NCI-H82 treated with DMSO at 0.1 percent for 48 hours (cell line): ENCODE results near the gene CTNND2.

ENCODE experiments used
- DNase-seq: peaks from one replicate; lab custom pipeline; 2025; ENCODE audit not compliant: unreplicated experiment; lab: John Stamatoyannopoulos, UW

Gene CTNND2

DNA sequence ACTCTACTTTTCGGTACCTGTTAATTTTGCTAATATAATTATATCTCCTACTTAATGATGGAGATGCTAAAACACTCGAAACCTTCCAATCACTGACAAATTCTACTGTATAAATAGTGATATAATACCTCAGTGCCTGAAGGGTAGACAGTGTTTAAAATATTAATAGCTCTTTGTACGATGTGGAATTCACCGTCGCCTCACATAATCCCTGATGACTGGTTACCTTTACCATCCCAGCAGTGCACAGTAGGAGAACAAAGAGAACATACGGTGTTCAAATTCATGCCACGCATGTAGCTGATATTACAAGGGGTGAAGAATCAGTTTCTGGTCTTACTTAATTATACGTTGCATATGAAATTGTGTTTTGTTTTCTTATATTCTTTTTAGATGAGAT lies 506.7 kb downstream of the CTNND2 start:
- DNase-seq = no peak

DNA sequence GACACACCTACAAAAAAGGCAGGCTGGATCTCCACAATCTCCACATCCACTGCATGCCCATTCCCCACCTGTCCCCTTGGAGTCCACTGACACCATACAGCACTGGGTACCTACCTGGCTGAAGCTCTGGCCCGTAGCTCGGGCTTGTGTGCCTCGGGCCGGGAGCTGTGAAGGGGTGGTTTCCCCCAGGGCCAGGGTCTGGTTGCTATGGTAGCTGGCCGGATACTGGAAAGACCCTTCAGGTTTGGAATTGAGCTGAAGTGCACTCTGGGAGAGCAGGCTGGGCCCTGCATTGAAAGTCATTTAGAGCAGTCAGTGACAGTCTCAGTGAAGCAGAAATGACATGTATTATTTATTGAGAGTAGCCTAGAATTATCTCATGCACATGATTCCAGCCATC lies 507.3 kb downstream of the CTNND2 start:
- no peak for DNase-seq

DNA sequence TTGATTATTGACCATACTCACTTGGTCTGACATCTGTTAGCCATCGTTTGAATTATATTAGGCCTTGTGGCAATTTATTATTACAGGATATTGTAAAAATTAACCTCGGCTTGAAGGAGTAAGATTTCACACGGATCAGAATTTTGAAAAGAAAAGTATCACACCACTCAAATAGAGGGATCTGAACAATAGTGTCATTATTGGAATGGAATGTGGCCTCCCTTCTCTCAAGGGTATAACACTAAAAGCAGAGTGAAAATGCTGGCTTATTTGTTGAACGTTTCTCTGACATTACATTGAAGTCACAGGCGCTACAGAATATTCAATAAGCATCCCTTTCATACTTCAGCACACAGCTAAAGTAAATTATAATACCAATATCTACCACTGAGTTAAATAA lies 509.3 kb downstream of the CTNND2 start:
- DNase-seq = no peak

DNA sequence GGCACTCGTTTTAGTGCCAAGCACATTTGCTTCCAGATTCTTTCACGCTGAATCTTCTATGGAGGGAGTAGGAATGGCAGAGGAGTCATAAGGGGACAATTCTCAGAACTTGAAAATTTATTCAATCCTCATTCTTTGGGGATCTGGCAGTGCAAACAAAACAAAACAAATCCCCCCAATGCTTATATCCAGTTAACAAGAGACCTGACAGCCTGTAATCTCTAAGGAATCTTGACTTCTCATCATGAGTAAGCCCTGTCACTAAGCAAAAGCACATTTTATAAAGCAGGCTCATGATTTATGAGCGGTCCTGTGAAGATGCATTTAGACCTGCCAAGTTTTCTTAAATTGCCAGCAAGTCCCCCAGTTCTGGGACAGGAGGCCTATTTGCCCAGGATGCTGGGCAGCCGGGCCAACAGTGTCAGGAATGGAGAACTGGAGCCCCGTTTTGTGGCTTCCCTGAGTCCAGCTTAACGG lies 513.9 kb downstream of the CTNND2 start:
- DNase-seq = no peak

DNA sequence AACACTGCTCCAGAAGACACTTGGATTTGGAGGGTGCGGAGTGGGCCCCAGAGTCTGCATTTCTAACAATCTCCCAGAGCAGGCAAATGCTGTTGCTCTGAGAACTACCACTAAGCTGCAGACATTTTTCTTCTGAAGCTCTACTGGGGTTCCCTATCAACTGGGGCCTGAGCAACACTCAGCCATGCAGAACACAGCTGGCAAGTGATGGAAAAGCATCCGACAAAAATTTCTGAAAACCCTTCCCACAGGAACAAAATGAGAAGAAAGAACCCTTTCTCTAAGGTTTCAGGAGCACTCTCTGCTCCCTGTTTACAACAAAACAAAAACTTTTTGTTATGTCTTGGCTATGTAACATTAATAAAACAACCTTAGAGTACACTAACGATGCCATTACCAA lies 516.9 kb downstream of the CTNND2 start:
- DNase-seq = no peak

DNA sequence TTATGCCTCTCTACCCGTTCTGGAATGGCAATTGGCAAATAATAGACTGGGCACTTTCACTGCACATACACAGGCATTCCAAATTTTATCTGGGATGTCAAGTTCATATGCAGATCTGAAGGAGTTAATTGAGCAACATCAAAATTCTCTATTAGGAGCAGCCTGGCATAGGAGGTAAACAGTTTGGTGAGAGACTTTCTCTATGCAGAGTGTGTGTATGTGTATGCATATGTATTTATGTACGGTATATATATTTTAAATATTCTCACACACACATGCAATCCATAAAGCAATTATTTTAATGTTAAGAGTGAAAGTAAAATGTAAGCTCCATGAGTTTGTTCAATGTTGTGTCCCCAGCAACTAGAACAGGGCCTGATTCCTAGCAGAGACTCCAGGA lies 517.8 kb downstream of the CTNND2 start:
- no peak for DNase-seq

DNA sequence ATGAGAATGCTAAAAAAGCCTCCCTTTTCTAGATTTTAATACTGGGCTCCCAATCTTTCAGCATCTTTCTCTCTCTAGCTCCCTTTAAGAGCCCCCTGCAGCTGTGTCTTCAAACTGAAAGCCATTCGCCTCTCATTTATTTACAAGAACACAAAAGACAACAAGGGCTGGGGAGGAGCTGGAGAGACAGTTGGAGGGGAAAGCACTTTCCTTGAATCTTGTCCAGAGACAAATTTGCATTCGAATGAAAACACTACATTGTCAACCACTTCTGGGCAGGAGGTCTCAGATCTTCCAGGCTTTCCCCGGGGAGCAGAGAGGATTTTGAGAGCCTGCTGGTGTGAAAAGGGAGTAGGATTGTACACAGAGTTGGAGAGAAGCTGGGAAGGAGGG lies 518.3 kb downstream of the CTNND2 start:
- DNase-seq = no peak

DNA sequence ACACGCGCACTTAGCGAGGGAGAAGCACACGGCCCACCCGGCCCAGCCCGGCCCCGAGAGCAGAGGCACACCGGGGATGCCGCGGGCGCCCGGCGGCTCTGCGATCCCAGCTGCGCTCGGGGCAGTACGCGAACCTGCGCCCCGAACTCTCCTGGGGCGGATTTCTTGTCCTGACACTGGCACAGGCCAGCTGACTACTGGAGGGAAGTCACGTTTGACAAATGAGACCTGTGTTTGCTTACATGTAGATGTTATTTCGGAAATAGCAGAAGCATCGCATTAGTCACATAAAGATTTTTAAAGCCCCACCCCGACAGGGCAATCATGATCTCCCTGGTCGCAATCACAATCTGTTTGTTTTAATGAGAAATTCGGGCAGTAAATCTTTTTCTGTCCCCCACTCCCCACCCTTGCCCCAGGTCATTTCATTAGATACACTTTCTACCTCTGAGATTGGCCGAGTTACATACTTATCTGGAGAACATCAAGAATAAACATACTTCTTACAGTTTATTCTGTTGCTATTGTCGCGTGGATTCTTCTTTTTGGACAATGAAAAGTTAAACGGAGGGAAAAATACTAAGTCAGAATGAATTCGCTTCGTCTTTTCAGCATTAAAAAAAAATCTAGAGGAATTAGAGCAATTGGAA lies 518.9 kb downstream of the CTNND2 start:
- DNase-seq = no peak

DNA sequence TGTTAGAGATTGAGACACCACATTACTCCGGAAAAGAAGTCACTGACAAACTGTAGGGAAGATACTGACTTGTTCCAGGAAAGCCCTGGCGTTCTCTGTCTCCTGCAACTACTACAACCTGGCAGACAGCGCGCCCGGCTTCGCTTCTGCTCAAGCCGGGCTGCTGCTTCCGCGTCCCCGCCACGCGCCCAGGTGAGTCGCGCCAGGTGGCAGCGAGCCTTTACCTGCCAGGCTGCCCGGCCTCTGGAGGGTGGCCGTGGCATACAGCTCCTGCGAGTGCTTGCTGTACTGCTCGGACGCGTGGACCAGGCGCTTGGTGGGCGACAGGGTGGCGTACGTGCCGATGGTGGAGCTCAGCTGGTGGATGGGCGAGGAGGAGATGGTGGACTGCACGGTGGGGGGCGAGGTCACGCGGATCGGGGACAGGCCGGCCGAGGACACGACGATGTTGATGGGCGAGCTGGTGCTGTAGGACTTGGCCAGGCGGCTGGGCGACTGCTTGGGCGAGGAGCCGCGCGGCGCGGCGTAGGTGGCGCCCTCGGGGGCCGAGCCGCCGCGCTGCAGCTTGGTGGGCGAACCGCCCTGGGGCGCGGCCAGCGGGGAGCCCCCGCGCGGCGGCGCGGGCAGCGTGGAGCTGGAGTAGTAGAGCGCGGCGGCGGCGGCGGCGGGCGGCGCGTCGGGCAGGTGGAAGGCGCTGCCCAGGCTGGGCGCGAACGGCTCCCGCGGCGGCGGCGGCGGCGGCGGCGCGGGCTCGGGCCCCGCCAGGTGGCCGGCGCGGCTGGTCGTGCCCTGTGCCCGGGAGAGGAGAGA lies 519.6 kb downstream of the CTNND2 start:
- DNase-seq = no peak

DNA sequence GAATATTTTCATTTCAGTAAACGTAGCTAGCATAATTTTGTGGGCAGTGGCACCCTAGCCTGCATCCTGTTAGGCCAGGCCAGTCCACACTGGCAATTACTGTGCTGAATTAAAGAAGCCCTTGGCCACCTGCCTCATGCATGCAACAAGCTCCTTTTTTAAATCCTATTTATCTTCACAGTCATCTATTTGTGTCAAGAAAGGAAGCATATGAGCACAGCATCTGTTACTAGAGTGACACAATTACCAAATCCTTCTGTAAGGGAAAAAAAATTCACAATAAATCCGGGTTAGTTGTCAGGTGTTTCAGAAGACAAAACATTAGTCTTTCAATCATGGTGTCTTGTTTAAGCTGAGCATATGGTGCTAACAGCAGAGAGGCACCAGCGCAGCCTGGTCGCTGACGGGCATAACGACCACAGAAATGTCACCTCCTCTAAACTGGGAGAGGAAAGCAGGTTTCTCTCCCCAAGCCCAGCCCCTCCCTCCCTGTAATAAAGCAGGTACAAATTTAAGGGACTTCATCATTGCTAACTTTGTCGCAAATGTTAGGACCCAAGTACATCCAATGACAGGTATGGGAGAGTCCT lies 520.6 kb downstream of the CTNND2 start:
- peak; percentile 79 for DNase-seq

DNA sequence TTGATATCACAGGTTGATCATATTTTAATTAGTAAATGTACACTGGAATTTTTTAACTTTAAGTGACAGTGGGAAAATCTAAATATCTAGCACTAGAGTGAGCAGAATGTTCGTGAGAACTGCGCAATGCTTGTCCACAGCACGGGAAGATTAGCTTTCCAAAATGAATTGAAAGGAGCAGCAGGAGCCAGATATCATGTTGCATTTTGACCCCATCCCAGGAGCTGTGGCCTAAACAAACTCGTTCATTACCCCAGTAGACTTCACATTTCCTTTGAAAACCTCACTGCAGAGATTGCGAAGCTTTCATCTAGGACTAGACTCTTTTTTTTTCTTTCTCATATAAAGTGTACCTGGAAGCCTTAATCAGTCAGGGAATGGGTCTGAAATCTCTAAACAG lies 525.8 kb downstream of the CTNND2 start:
- no peak for DNase-seq

DNA sequence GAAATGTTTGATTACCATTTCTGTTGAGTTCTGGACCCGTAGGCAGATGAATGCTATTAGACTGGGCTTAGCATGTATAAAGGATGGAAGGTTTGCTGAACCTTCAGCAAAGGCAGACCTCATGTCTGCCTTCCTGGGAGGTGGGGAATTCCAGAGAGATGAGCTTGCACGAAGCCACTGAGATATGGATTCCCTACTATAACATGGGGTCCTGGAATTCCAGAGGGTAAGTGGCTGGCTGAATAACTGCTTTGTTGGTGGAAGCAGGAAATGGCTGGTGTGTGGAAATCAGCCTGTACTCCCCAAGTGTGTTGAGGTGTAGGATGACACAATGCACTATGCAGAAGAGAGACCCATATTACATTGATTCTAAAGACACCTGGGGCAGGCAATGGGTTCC lies 526.4 kb downstream of the CTNND2 start:
- DNase-seq = no peak

DNA sequence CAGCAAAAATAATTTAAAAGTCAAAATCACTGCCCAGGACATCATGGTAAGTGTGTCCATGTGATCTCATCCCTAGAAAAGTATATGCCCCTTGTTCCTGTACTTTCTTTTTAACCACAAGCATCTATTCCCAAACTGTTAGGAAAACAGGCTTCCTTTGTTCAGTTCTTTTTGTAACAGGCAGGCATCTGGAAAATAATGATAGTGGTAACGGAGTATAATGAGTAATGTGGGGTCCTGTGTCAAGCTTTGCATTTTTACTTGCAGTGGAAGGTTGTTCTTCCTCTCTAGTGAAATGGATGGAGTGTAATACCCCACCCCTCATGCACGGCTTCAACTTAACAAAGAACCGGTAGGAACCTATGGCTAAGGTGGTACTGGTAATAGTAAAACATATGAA lies 532.1 kb downstream of the CTNND2 start:
- DNase-seq = no peak

DNA sequence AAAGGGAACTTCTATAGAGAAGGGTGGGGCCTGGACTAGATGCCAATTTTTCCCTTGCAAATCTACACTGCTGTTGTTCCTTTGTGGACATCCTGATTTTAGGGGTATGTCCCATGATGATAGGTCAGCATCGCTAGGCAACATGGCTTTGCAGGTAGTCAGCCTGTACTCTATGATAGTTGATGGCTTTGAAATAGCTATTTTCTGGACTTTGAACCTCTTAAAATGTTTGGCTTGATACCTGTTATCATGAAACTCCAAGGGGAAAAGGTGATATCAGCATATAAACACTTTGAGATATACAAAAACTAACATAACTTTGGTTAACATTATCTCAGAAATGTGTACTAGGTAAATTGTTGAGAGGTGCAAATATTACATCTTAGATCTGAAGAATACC lies 533.2 kb downstream of the CTNND2 start:
- DNase-seq = no peak

DNA sequence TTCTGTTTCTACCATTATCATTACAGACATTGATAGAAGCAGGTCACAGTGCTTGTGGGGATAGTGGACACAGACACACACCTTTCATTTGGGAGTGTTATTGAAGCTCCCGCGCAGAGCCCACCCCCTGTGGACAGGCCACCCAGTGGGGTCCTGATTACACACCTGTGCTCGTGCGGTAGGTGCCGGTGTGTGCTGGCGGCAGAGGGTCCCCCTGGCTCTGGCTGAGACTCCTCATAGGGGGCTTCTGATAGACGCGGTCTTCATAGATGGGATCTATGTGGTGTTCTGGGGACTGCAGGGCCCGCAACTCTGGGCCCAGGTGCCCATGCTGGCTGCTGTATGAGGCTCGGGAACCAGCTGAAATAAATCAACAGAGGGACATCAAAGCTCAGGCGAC lies 539.7 kb downstream of the CTNND2 start:
- no peak for DNase-seq

DNA sequence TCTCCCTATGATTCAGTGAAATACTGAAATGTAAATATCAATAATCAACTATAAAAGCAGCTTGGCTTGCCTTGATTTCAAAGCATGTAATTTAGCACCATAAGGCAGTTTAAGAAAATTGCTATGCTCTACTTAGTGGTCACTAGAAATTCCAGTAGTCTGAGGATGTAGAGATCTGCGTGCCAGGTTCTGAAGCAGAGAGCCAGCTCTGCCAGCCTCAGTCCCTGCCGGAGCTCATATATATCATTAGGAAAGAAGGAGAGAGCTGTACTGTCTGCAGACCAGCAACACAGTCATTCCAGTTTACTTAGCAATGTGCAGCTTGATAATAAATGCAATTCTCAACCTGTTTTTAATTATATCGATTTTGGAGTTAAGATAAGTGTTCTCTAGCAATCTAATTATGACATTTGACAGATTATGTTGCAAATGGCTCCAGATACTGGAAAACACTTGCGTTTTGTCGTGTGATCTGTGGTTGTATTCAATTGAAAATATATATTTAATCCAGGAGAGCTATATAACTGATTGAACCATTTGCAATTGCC lies 540.5 kb downstream of the CTNND2 start:
- no peak for DNase-seq

DNA sequence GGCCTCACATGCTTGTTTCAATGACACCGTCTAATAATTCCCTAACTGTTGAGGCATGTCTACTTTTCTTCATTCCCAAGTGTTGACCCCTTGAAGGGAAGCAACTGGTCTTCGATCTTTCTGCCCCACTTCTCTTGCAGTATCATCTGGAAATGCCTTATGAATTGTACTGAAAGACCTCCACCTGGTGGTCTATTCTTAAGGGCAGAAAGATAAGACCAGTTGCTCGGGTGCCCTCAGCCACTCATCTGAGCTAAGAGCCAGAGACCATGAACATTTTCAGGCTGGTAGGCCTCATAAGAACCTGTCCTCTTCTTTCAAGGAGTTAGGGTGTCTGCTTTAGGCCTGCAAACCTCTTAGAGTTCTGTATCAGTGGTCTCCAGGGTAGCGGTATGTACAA lies 542.5 kb downstream of the CTNND2 start:
- no peak for DNase-seq

DNA sequence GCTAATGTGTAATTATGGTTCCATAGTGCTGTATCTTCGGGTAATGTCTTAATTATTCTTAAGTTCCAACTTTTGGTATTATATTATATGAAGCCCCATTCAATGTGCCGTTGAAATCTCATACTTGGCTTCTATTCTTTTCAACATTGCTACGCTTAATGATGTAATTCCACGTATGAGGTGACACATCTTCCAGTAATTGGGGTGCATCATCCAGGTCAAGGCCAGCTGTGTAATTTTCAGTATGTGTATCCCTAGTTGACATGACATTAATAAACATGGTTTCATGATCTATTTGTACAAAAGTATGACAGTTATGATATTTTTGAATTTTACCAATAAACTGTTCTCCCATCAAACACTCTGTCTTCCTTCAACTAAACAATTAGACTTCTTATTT lies 546.3 kb downstream of the CTNND2 start:
- DNase-seq = no peak

DNA sequence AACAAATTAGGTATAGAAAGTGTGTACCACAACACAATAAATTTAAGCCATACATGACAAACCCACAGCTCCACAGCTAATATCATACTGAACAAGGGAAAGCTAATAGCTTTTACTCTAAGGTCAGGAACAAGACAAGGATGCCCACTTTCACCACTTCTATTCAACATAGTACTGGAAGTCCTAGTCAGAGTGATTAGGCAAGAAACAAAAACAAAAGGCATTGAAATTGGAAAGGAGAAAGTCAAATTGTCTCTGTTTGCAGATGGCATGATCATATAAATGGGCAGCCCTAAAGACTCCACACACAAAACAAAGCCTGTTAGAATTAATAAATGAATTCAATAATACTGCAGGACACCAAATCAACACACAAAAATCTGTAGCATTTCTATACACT lies 548.8 kb downstream of the CTNND2 start:
- DNase-seq = no peak

DNA sequence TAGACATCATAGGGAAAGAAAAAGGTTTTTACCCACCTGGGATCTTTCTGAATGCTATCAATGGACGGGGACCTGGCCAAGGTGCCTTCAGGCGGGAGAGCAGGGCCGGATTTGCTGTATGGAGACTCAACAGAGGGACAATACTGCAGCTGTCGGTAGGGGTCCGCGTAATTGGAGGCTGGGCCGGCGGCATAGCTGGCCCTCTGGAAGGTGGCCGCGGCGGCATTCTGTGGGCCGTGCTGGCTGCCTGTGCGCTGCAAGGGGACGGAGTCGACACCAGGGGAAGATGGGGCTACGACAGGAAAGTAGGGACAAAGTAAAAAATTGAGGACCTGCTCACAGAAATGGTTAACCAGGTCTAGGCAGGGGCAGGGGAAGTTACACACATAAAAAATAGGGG lies 557.9 kb downstream of the CTNND2 start:
- DNase-seq = no peak

DNA sequence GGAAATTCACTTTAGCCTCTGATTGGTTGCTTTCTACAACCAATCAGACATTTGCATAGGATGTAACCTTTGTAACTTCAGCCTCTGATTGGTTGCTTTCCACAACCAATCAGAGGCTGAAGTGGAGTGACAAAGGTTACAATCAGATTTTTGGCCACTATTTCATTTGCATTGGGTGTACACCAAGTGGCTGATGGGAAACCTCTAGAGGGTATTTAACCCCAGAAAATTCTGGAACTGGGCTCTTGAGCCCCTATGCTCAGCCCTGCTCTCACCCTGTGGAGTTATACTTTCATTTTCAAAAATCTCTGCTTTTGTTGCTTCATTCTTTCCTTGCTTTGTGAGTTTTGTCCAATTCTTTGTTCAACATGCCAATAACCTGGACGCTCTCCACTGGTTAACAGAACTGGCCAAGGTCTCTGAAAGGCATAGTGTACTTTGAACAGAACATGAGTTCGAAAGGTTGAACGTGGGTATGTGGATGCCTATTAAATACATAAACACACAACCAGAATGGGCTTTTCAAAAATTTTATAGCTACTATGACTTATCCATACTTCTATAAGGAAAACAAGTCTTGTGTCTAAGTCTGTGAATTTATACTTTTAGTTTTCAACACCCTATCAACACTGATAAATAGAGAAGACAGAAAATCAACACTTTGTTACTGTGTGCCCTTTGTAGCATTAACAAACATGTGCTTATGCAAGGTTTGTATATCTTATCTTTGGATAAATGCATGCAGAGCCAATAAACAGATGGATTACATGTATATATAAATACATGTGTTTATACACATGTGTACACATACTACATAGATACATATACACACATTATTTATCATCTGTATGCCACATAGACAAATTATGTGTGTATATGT lies 568.1 kb downstream of the CTNND2 start:
- DNase-seq = no peak
